ENCODE data around the gene MLXIP.

MLXIP gene

GRCh38 chr12:122064025-122064777 is 14.4 kb upstream of the MLXIP start (continued):
- TF ChIP-seq ZNF560 (tag by site-specific recombination; IDR thresholded peaks at IDR 0.05; ENCODE audit: borderline replicate concordance), result no peak
- TF ChIP-seq GLI4 (tag by site-specific recombination; IDR thresholded peaks at IDR 0.05), result no peak
- no peak for TF ChIP-seq ZNF214 (tag by site-specific recombination; IDR thresholded peaks at IDR 0.05; ENCODE audit: borderline replicate concordance)
- no peak for TF ChIP-seq ZBTB48 (tag by site-specific recombination; IDR thresholded peaks at IDR 0.05)
- TF ChIP-seq ZFP41 (tag by site-specific recombination; IDR thresholded peaks at IDR 0.05; ENCODE audit: borderline replicate concordance), result no peak
- TF ChIP-seq FEZF1 (tag by site-specific recombination; IDR thresholded peaks at IDR 0.05), result no peak
- no peak for TF ChIP-seq ZNF37A (tag by site-specific recombination; IDR thresholded peaks at IDR 0.05)
- no peak for TF ChIP-seq ZNF221 (tag by site-specific recombination; IDR thresholded peaks at IDR 0.05; ENCODE audit: borderline replicate concordance)
- no peak for TF ChIP-seq ZNF660 (tag by site-specific recombination; IDR thresholded peaks at IDR 0.05)
- TF ChIP-seq ZNF175 (tag by site-specific recombination; IDR thresholded peaks at IDR 0.05), result no peak
- no peak for TF ChIP-seq ZNF621 (tag by site-specific recombination; IDR thresholded peaks at IDR 0.05)
- TF ChIP-seq GFI1B (tag by site-specific recombination; IDR thresholded peaks at IDR 0.05), result no peak
- no peak for TF ChIP-seq ZBTB26 (tag by site-specific recombination; optimal IDR thresholded peaks at IDR 0.05)
- no peak for TF ChIP-seq ZNF2 (tag by site-specific recombination; IDR thresholded peaks at IDR 0.05)
- TF ChIP-seq, protein P1, sequence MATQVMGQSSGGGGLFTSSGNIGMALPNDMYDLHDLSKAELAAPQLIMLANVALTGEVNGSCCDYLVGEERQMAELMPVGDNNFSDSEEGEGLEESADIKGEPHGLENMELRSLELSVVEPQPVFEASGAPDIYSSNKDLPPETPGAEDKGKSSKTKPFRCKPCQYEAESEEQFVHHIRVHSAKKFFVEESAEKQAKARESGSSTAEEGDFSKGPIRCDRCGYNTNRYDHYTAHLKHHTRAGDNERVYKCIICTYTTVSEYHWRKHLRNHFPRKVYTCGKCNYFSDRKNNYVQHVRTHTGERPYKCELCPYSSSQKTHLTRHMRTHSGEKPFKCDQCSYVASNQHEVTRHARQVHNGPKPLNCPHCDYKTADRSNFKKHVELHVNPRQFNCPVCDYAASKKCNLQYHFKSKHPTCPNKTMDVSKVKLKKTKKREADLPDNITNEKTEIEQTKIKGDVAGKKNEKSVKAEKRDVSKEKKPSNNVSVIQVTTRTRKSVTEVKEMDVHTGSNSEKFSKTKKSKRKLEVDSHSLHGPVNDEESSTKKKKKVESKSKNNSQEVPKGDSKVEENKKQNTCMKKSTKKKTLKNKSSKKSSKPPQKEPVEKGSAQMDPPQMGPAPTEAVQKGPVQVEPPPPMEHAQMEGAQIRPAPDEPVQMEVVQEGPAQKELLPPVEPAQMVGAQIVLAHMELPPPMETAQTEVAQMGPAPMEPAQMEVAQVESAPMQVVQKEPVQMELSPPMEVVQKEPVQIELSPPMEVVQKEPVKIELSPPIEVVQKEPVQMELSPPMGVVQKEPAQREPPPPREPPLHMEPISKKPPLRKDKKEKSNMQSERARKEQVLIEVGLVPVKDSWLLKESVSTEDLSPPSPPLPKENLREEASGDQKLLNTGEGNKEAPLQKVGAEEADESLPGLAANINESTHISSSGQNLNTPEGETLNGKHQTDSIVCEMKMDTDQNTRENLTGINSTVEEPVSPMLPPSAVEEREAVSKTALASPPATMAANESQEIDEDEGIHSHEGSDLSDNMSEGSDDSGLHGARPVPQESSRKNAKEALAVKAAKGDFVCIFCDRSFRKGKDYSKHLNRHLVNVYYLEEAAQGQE (tag by site-specific recombination; IDR thresholded peaks at IDR 0.05), result no peak
- peak; percentile 33; the same call in 1 of the 2 replicates for TF ChIP-seq ZNF610 (tag by site-specific recombination; IDR thresholded peaks at IDR 0.05; ENCODE audit: borderline replicate concordance)
- TF ChIP-seq, protein P2, sequence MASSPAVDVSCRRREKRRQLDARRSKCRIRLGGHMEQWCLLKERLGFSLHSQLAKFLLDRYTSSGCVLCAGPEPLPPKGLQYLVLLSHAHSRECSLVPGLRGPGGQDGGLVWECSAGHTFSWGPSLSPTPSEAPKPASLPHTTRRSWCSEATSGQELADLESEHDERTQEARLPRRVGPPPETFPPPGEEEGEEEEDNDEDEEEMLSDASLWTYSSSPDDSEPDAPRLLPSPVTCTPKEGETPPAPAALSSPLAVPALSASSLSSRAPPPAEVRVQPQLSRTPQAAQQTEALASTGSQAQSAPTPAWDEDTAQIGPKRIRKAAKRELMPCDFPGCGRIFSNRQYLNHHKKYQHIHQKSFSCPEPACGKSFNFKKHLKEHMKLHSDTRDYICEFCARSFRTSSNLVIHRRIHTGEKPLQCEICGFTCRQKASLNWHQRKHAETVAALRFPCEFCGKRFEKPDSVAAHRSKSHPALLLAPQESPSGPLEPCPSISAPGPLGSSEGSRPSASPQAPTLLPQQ (tag by site-specific recombination; IDR thresholded peaks at IDR 0.05), result no peak; the same call in 1 of the 2 replicates
- no peak for TF ChIP-seq ZFHX2 (tag by site-specific recombination; conservative IDR thresholded peaks at IDR 0.05)
- TF ChIP-seq EGR2 (tag by site-specific recombination; IDR thresholded peaks at IDR 0.05; ENCODE audit: low read depth), result no peak
- no peak for TF ChIP-seq REPIN1 (tag by site-specific recombination; IDR thresholded peaks at IDR 0.05; ENCODE audit: low read depth)
- no peak for TF ChIP-seq ZNF16 (tag by site-specific recombination; IDR thresholded peaks at IDR 0.05; ENCODE audit: low read depth)
- no peak for TF ChIP-seq ZNF155 (tag by site-specific recombination; IDR thresholded peaks at IDR 0.05)
- TF ChIP-seq, protein P3, sequence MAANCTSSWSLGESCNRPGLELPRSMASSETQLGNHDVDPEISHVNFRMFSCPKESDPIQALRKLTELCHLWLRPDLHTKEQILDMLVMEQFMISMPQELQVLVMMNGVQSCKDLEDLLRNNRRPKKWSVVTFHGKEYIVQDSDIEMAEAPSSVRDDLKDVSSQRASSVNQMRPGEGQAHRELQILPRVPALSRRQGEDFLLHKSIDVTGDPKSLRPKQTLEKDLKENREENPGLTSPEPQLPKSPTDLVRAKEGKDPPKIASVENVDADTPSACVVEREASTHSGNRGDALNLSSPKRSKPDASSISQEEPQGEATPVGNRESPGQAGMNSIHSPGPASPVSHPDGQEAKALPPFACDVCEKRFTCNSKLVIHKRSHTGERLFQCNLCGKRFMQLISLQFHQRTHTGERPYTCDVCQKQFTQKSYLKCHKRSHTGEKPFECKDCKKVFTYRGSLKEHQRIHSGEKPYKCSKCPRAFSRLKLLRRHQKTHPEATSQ (tag by site-specific recombination; IDR thresholded peaks at IDR 0.05), result no peak
- TF ChIP-seq ZNF274 (IDR thresholded peaks at IDR 0.05; ENCODE audit: low read length), result no peak
- TF ChIP-seq ZNF274 (tag by site-specific recombination; IDR thresholded peaks at IDR 0.05; ENCODE audit: borderline replicate concordance), result no peak
- TF ChIP-seq ZNF792 (tag by site-specific recombination; IDR thresholded peaks at IDR 0.05), result no peak
- TF ChIP-seq, protein P4, sequence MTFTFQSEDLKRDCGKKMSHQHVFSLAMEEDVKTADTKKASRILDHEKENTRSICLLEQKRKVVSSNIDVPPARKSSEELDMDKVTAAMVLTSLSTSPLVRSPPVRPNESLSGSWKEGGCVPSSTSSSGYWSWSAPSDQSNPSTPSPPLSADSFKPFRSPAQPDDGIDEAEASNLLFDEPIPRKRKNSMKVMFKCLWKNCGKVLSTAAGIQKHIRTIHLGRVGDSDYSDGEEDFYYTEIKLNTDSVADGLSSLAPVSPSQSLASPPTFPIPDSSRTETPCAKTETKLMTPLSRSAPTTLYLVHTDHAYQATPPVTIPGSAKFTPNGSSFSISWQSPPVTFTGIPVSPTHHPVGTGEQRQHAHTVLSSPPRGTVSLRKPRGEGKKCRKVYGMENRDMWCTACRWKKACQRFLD (tag by site-specific recombination; IDR thresholded peaks at IDR 0.05), result no peak
- TF ChIP-seq YY2 (tag by site-specific recombination; IDR thresholded peaks at IDR 0.05), result peak; percentile 71

All from HEK293 (cell line).